H9 (cell line): Measurements from ENCODE around the gene CDKN2B. TPM values are rescaled to one million over a fixed set of nuclear protein-coding genes. Genes with fewer than 3 reads are reported as not detected.

Experiments
- DNase-seq: peaks from one replicate; pipeline ENCODE4 v3.0.0-alpha.2; 2017
- H2AFZ ChIP-seq: one replicate; pipeline ENCODE4 v1.6.1; 2013; ENCODE audit warnings: mild to moderate bottlenecking, low read length, control low read depth, moderate library complexity
- H2AK5ac ChIP-seq: 2 replicates; pipeline ENCODE4 v1.6.1; 2013; ENCODE audit warnings: low read length, control low read depth, mixed read lengths; ENCODE audit not compliant: insufficient read length
- H2BK120ac ChIP-seq: one replicate; pipeline ENCODE4 v1.6.1; 2013; ENCODE audit warnings: low read depth, mild to moderate bottlenecking, low read length, control low read depth, inconsistent platforms; ENCODE audit not compliant: poor library complexity, severe bottlenecking
- H2BK12ac ChIP-seq: 2 replicates; pipeline ENCODE4 v1.6.1; 2013; ENCODE audit warnings: low read length, control low read depth, mixed read lengths, low read depth; ENCODE audit not compliant: insufficient read length
- H2BK15ac ChIP-seq: 2 replicates; pipeline ENCODE4 v1.6.1; 2013; ENCODE audit warnings: low read depth, low read length, control low read depth
- H2BK20ac ChIP-seq: one replicate; pipeline ENCODE4 v1.6.1; 2013; ENCODE audit warnings: low read depth, mild to moderate bottlenecking, low read length, control low read depth, inconsistent platforms; ENCODE audit not compliant: poor library complexity, severe bottlenecking
- H2BK5ac ChIP-seq: 2 replicates; pipeline ENCODE4 v1.6.1; 2013; ENCODE audit warnings: low read length, control low read depth, mixed read lengths; ENCODE audit not compliant: insufficient read length
- H3K14ac ChIP-seq: 2 replicates; pipeline ENCODE4 v1.6.1; 2013; ENCODE audit warnings: low read length, control low read depth; ENCODE audit not compliant: insufficient read depth
- H3K18ac ChIP-seq: 2 replicates; pipeline ENCODE4 v1.6.1; 2013; ENCODE audit warnings: low read depth, mild to moderate bottlenecking, mixed read lengths, low read length, control low read depth; ENCODE audit not compliant: insufficient read length
- H3K23ac ChIP-seq: 2 replicates; pipeline ENCODE4 v1.6.1; 2013; ENCODE audit warnings: low read length, control low read depth, mixed read lengths, low read depth; ENCODE audit not compliant: insufficient read length
- H3K23me2 ChIP-seq: 2 replicates; pipeline ENCODE4 v1.6.1; 2013; ENCODE audit warnings: low read depth, mild to moderate bottlenecking, mixed read lengths, low read length, control low read depth; ENCODE audit not compliant: insufficient read length, poor library complexity, severe bottlenecking
- H3K27ac ChIP-seq: 2 replicates; pipeline ENCODE4 v1.5.1; 2013; ENCODE audit warnings: low read length, control low read depth, mixed read lengths, low read depth; ENCODE audit not compliant: insufficient read length
- H3K27me3 ChIP-seq: 2 replicates; pipeline ENCODE4 v1.6.1; 2013; ENCODE audit warnings: low read length, control low read depth, inconsistent platforms; ENCODE audit not compliant: insufficient read depth
- H3K4ac ChIP-seq: 2 replicates; pipeline ENCODE4 v1.6.1; 2013; ENCODE audit warnings: low read depth, mild to moderate bottlenecking, control low read depth, inconsistent platforms, low read length, moderate library complexity
- H3K4me1 ChIP-seq: 2 replicates; pipeline ENCODE4 v1.6.1; 2013; ENCODE audit warnings: low read length, control low read depth, inconsistent platforms; ENCODE audit not compliant: insufficient read depth
- H3K4me2 ChIP-seq: 2 replicates; pipeline ENCODE4 v1.6.1; 2013; ENCODE audit warnings: low read length, control low read depth, mixed read lengths; ENCODE audit not compliant: insufficient read length, insufficient read depth
- H3K56ac ChIP-seq: 2 replicates; pipeline ENCODE4 v1.6.1; 2013; ENCODE audit warnings: low read depth, mild to moderate bottlenecking, mixed read lengths, low read length, control low read depth; ENCODE audit not compliant: insufficient read length
- H3K79me1 ChIP-seq: 2 replicates; pipeline ENCODE4 v1.6.1; 2013; ENCODE audit warnings: low read depth, mild to moderate bottlenecking, moderate library complexity, low read length, control low read depth, inconsistent platforms; ENCODE audit not compliant: insufficient read depth, poor library complexity, severe bottlenecking
- H3K79me2 ChIP-seq: 2 replicates; pipeline ENCODE4 v1.6.1; 2013; ENCODE audit warnings: low read length, control low read depth, inconsistent platforms; ENCODE audit not compliant: insufficient read depth
- H3K9ac ChIP-seq: 2 replicates; pipeline ENCODE4 v1.6.1; 2013; ENCODE audit warnings: low read length, control low read depth, mixed read lengths; ENCODE audit not compliant: insufficient read length; ENCODE audit errors: extremely low read depth
- H3K9me3 ChIP-seq: one replicate; pipeline ENCODE4 v1.6.1; 2013; ENCODE audit warnings: low read depth, low read length, inconsistent platforms; ENCODE audit not compliant: control insufficient read depth
- H3T11ph ChIP-seq: one replicate; pipeline ENCODE4 v1.6.1; 2013; ENCODE audit warnings: mild to moderate bottlenecking, low read length, control low read depth, inconsistent platforms
- H4K20me1 ChIP-seq: one replicate; pipeline ENCODE4 v1.6.1; 2013; ENCODE audit not compliant: control insufficient read depth, insufficient read length, insufficient read depth
- H4K5ac ChIP-seq: 2 replicates; pipeline ENCODE4 v1.6.1; 2013; ENCODE audit warnings: low read depth, mild to moderate bottlenecking, mixed read lengths, low read length, control low read depth; ENCODE audit not compliant: insufficient read length
- H4K8ac ChIP-seq: replicated peaks from 2 replicates; pipeline ENCODE4 v1.6.1; 2013; ENCODE audit warnings: low read length, control low read depth, mixed read lengths, low read depth; ENCODE audit not compliant: insufficient read length
- H4K91ac ChIP-seq: 2 replicates; pipeline ENCODE4 v1.6.1; 2013; ENCODE audit warnings: low read depth, mild to moderate bottlenecking, moderate library complexity, mixed read lengths, low read length, control low read depth; ENCODE audit not compliant: insufficient read length
- H3K27ac Mint-ChIP-seq, 3 experiments: 2 replicates in 2 of 3; 3 replicates in 1 of 3; pipeline ENCODE4 v1.8.0; 2020 to 2021; ENCODE audit warnings: mixed read lengths in 3 of 3, mild to moderate bottlenecking in 1 of 3, moderate library complexity in 1 of 3
- H3K27me3 Mint-ChIP-seq: 2 replicates; pipeline ENCODE4 v1.8.0; 2021; ENCODE audit warnings: low read depth, mild to moderate bottlenecking, moderate library complexity, mixed read lengths
- H3K36me3 Mint-ChIP-seq, 3 experiments: 2 replicates in 2 of 3; 3 replicates in 1 of 3; pipeline ENCODE4 v1.8.0; 2020 to 2021; ENCODE audit warnings: low read depth in 3 of 3, mixed read lengths in 3 of 3; ENCODE audit not compliant: insufficient read depth in 1 of 3
- H3K4me1 Mint-ChIP-seq, 2 experiments: 2 replicates each; pipeline ENCODE4 v1.8.0; 2020; ENCODE audit warnings: mixed read lengths in 2 of 2
- H3K4me3 Mint-ChIP-seq, 2 experiments: 2 replicates in 1 of 2; 3 replicates in 1 of 2; pipeline ENCODE4 v1.8.0; 2020 to 2021; ENCODE audit warnings: mild to moderate bottlenecking in 2 of 2, mixed read lengths in 2 of 2, moderate library complexity in 1 of 2
- H3K9me3 Mint-ChIP-seq, 2 experiments: 2 replicates in 1 of 2; 3 replicates in 1 of 2; pipeline ENCODE4 v1.8.0; 2020; ENCODE audit warnings: mild to moderate bottlenecking in 2 of 2, mixed read lengths in 2 of 2, moderate library complexity in 1 of 2
- WGBS: extraction: QIAGEN DNeasy Blood & Tissue Kit; methylation state at CpG from one replicate; pipeline ENCODE4 v1.1.7; 2013; ENCODE audit warnings: missing lambda C conversion rate, low lambda C conversion rate, mixed read lengths; ENCODE audit not compliant: insufficient read length; ENCODE audit errors: extremely low coverage; 5-methylcytosine and 5-hydroxymethylcytosine counted together
- total RNA-seq: library from RNA; stranded (reverse); gene quantifications from 2 replicates; pipeline ENCODE4 v1.2.1, GENCODE V29; 2021
- TF ChIP-seq, protein P1 (sequence below): fragments of 200-600 bp; sonication (generic); conservative IDR thresholded peaks from 3 replicates; pipeline ENCODE4 v1.8.0; 2021; ENCODE audit warnings: antibody characterized with exemption, mild to moderate bottlenecking

The CDKN2B gene
- total RNA-seq, 1 experiment from 2014 or later, result 0.13 TPM

DNA sequence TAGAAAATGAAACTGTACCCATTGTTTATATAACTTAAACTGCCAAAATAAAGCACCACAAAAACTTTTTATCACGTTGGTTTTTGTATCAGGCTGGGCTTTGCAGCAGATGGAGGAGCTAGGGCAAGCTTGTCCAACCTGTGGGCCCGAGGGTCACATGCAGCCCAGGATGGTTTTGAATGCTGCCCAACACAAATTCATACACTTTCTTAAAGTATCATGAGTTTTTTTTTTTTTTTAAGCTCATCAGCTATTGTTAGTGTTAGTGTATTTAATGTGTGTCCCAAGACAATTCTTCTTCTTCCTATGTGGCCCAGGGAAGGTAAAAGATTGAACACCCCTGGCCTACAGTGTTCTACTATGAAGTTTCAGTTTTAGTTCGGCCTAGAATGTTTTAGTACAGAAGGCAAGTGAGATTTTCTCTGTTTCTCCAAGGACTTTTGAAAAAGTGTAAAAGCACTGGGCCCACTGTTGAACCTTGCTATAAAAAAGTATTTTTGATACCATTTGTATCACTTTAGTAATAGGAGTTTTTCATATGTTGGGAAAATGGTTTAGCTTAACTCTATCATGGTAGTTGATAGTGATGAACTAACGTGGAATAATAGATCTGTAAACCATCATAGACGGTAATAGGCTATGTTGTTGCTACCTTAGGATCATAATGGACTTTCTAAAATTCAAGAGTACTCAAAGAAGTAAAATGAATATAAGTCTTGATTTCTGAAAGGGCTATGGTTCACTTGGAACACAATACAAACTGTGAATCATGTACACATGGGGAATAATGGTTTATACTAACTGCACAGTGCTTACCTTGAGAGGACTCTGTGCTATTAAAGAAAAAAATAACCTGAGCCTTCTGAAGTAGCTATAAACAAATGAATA is 17.8 kb downstream of the CDKN2B start:
- no peaks in the 10 kb centered on the region for H3K79me1 ChIP-seq

More for the DNA sequence above, 17.8 kb downstream of the CDKN2B start:
- WGBS, result no CpG with 5 or more reads among the region's 5 CpGs
- H3K18ac ChIP-seq, result no peak overlapping the region
- H4K8ac ChIP-seq, result no peak overlapping the region
- H3K27ac Mint-ChIP-seq, result no peak overlapping the region
- no peak overlapping the region for H2AK5ac ChIP-seq
- peaks cover 97% of the 10 kb centered on the region for H3K27me3 Mint-ChIP-seq
- no peak overlapping the region for H2BK15ac ChIP-seq
- no peak overlapping the region for H4K91ac ChIP-seq
- peaks cover 0 to 2% of the 10 kb centered on the region in 2 experiments; a peak in 2 of 5 replicates for H3K9me3 Mint-ChIP-seq
- H4K5ac ChIP-seq, result no peak overlapping the region
- peaks cover 23% of the 10 kb centered on the region for H3K23me2 ChIP-seq
- H3T11ph ChIP-seq, result no peak overlapping the region
- H3K56ac ChIP-seq, result no peak overlapping the region
- no peak overlapping the region for H2BK20ac ChIP-seq
- TF ChIP-seq, protein P1, sequence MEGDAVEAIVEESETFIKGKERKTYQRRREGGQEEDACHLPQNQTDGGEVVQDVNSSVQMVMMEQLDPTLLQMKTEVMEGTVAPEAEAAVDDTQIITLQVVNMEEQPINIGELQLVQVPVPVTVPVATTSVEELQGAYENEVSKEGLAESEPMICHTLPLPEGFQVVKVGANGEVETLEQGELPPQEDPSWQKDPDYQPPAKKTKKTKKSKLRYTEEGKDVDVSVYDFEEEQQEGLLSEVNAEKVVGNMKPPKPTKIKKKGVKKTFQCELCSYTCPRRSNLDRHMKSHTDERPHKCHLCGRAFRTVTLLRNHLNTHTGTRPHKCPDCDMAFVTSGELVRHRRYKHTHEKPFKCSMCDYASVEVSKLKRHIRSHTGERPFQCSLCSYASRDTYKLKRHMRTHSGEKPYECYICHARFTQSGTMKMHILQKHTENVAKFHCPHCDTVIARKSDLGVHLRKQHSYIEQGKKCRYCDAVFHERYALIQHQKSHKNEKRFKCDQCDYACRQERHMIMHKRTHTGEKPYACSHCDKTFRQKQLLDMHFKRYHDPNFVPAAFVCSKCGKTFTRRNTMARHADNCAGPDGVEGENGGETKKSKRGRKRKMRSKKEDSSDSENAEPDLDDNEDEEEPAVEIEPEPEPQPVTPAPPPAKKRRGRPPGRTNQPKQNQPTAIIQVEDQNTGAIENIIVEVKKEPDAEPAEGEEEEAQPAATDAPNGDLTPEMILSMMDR, result no peak
- H3K4me2 ChIP-seq, result no peak overlapping the region
- no peak overlapping the region for H2BK120ac ChIP-seq
- H3K14ac ChIP-seq, result no peak overlapping the region
- H3K9ac ChIP-seq, result no peak overlapping the region
- no peak overlapping the region for H2AFZ ChIP-seq
- H3K4me3 Mint-ChIP-seq, result no peak overlapping the region
- H3K36me3 Mint-ChIP-seq, result no peaks in the 10 kb centered on the region
- no peaks in the 10 kb centered on the region for H3K79me2 ChIP-seq
- H2BK5ac ChIP-seq, result no peak overlapping the region
- peaks cover 24 to 44% of the 10 kb centered on the region in 2 experiments for H3K4me1 Mint-ChIP-seq
- H3K27ac ChIP-seq, result no peak overlapping the region
- no peak overlapping the region for H2BK12ac ChIP-seq
- H3K9me3 ChIP-seq, result no peaks in the 10 kb centered on the region
- peaks cover 56% of the 10 kb centered on the region for H3K27me3 ChIP-seq
- H3K4ac ChIP-seq, result no peak overlapping the region
- no peak for DNase-seq
- H4K20me1 ChIP-seq, result peaks cover 4% of the 10 kb centered on the region
- H3K4me1 ChIP-seq, result 0 out of 2 replicates have a peak, but pooled peaks cover 2% of the 10 kb centered on the region
- no peak overlapping the region for H3K23ac ChIP-seq
